Right atrium auricular region (tissue), 2 donors: ENCODE data around the gene SOX13. TPM values are rescaled to one million over a fixed set of nuclear protein-coding genes. Genes with fewer than 3 reads are reported as not detected.
A peak's percentile ranks its signal among the peaks of the same experiment; 100 is the strongest.

Experiments used
- DNase-seq: peaks from one replicate; pipeline ENCODE4 v3.0.0-alpha.2; 2019; ENCODE audit warnings: low spot score
- H3K27ac ChIP-seq, 2 donors: fragments of 200-600 bp; sonication (generic); 1 replicate in 1 of 2; 2 replicates in 1 of 2; pipeline ENCODE4 v1.5.1; 2016 to 2019
- H3K27me3 ChIP-seq, 2 donors: fragments of 200-600 bp; sonication (generic); one replicate each; pipeline versions ENCODE4 v1.5.1 to v1.6.0; 2017 to 2019
- H3K36me3 ChIP-seq: fragments of 200-600 bp; sonication (generic); one replicate; pipeline ENCODE4 v1.5.1; 2016
- H3K4me1 ChIP-seq, 2 donors: fragments of 200-600 bp; sonication (generic); one replicate each; pipeline versions ENCODE4 v1.5.1 to v1.6.0; 2017 to 2019
- H3K4me3 ChIP-seq, 2 donors: fragments of 200-600 bp; sonication (generic); 1 replicate in 1 of 2; 2 replicates in 1 of 2; pipeline ENCODE4 v1.5.1; 2017 to 2019; ENCODE audit warnings: mild to moderate bottlenecking in 1 of 2, moderate library complexity in 1 of 2
- H3K9me3 ChIP-seq, 2 donors: fragments of 200-600 bp; sonication (generic); one replicate each; pipeline ENCODE4 v1.5.1; 2019
- CTCF ChIP-seq, 2 donors: fragments of 200-600 bp; sonication (generic); IDR thresholded peaks; one replicate each; pipeline ENCODE4 v1.5.1; 2019; ENCODE audit warnings: antibody characterized with exemption in 2 of 2
- total RNA-seq, 2 donors: library from RNA; depleted of rRNA; stranded (reverse); fragments of >200 nt; gene quantifications; one replicate each; pipeline ENCODE4 v1.1.0, GENCODE V29; 2016

Gene SOX13
- total RNA-seq, 2 donors from 2014 or later: 7.9 to 8.6 TPM

- H3K4me3 ChIP-seq: no peak overlapping the region
- H3K36me3 ChIP-seq: no peaks in the 10 kb centered on the region
- no peaks in the 10 kb centered on the region for H3K9me3 ChIP-seq
- no peaks in the 10 kb centered on the region for H3K4me1 ChIP-seq
- TF ChIP-seq CTCF (IDR thresholded peaks at IDR 0.05): no peak
- no peak for DNase-seq
- H3K27me3 ChIP-seq: no peaks in the 10 kb centered on the region
- H3K27ac ChIP-seq: no peak overlapping the region
These were observed 40.2 kb upstream of the SOX13 start for GRCh38 chr1:204032642-204033235.

GRCh38 chr1:204033306-204033705, 39.6 kb upstream of the SOX13 start:
- H3K27ac ChIP-seq: no peak overlapping the region
- H3K9me3 ChIP-seq: no peaks in the 10 kb centered on the region
- H3K27me3 ChIP-seq: no peaks in the 10 kb centered on the region
- no peak overlapping the region for H3K4me3 ChIP-seq
- DNase-seq: no peak
- no peaks in the 10 kb centered on the region for H3K36me3 ChIP-seq
- no peak for TF ChIP-seq CTCF (IDR thresholded peaks at IDR 0.05)
- no peaks in the 10 kb centered on the region for H3K4me1 ChIP-seq

GRCh38 chr1:204036882-204037655, 35.8 kb upstream of the SOX13 start:
- Histone ChIP-seq H3K4me3 (no peak overlapping the region), H3K9me3 (no peaks in the 10 kb centered on the region), H3K36me3 (no peaks in the 10 kb centered on the region), H3K27me3 (no peaks in the 10 kb centered on the region), H3K27ac (no peak overlapping the region), H3K4me1 (peaks cover 0 to 13% of the 10 kb centered on the region in 2 donors)
- TF ChIP-seq CTCF (IDR thresholded peaks at IDR 0.05): no peak
- DNase-seq: no peak

GRCh38 chr1:204041232-204041767, 31.6 kb upstream of the SOX13 start:
- peaks cover 0 to 35% of the 10 kb centered on the region in 2 donors for H3K4me1 ChIP-seq
- H3K27ac ChIP-seq: peak overlapping the region; percentile 13 to 67
- H3K27me3 ChIP-seq: no peaks in the 10 kb centered on the region
- H3K36me3 ChIP-seq: no peaks in the 10 kb centered on the region
- no peaks in the 10 kb centered on the region for H3K9me3 ChIP-seq
- TF ChIP-seq CTCF (IDR thresholded peaks at IDR 0.05): no peak
- DNase-seq: no peak
- H3K4me3 ChIP-seq: no peak overlapping the region

GRCh38 chr1:204041803-204042505, 31.0 kb upstream of the SOX13 start:
- Histone ChIP-seq H3K4me1 (peaks cover 0 to 35% of the 10 kb centered on the region in 2 donors), H3K4me3 (no peak overlapping the region), H3K9me3 (no peaks in the 10 kb centered on the region), H3K36me3 (no peaks in the 10 kb centered on the region), H3K27ac (peak overlapping the region; percentile 13 to 67), H3K27me3 (no peaks in the 10 kb centered on the region)
- DNase-seq: no peak
- TF ChIP-seq CTCF (IDR thresholded peaks at IDR 0.05): no peak
